ENCODE results near the gene CEP89.

DNA sequence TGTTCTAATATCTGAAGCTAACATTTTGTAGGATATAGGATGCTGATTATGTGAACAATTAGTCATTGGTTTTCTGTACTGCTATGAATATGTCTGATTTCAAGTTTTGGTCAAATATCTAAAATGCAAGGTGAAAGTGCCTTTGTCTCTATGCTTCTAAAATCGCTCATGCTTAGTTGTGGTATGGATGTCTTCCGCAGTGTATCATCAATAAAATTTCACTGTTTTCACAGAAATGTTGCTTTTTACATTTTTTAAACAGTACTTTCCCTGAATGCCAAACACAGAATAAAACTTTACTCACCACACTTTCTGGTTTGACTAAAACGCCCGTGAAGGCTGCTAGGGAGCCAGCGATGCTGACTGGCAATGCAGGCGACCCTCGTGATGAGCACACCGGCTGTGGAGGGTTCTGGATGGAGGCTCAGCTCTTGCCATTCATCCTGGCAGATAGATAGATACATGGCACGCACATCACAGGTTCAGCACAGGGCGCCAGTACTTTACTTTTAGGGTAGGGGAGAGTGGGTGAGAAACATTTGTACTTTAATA is 142.3 kb downstream of the CEP89 start:
- TF ChIP-seq TCF12 (IDR thresholded peaks at IDR 0.05; ENCODE audit: low read depth) (no peak), RAD21 (IDR thresholded peaks at IDR 0.05; ENCODE audit: low read depth) (no peak), TEAD4 (IDR thresholded peaks at IDR 0.05) (no peak), EP300 (IDR thresholded peaks at IDR 0.05; ENCODE audit: borderline replicate concordance) (no peak), CREB1 (IDR thresholded peaks at IDR 0.05; ENCODE audit: low read depth) (no peak), TAF1 (IDR thresholded peaks at IDR 0.05; ENCODE audit: low read depth) (no peak), CEBPB (IDR thresholded peaks at IDR 0.05) (no peak), REST (IDR thresholded peaks at IDR 0.05; ENCODE audit: low read depth) (no peak), YY1 (IDR thresholded peaks at IDR 0.05; ENCODE audit: low read depth) (no peak), NFIC (IDR thresholded peaks at IDR 0.05) (no peak), ZBTB7A (IDR thresholded peaks at IDR 0.05; ENCODE audit: low read depth) (no peak)
- TF ChIP-seq, protein P1, sequence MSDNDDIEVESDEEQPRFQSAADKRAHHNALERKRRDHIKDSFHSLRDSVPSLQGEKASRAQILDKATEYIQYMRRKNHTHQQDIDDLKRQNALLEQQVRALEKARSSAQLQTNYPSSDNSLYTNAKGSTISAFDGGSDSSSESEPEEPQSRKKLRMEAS (IDR thresholded peaks at IDR 0.05) = no peak
